T-cell (primary cell): Measurements from ENCODE around the gene RICTOR. TPM values are rescaled to one million over a fixed set of nuclear protein-coding genes. Genes with fewer than 3 reads are reported as not detected.

Experiments used
- ATAC-seq, 4 experiments: fragments of 200-7000 bp in 3 of 4; fragments of 150-1000 bp in 1 of 4; cut with Tn5 transposase; replicated peaks in 1 of 4; 1 replicate in 3 of 4; 2 replicates in 1 of 4; pipeline ENCODE4 v1.10.0; 2021; ENCODE audit warnings: moderate library complexity in 3 of 4, mild to moderate bottlenecking in 2 of 4, moderate number of reproducible peaks in 1 of 4
- CTCF ChIA-PET, 2 donors: fragments of 300-600 bp; sonication (Branson Sonifier 250); formaldehyde crosslinking; loops; one replicate each; lab custom pipeline; 2022; ENCODE audit warnings: antibody characterized with exemption in 2 of 2; lab: Charles Lee
- POLR2A ChIA-PET, 2 donors: fragments of 300-600 bp; sonication (Branson Sonifier 250); formaldehyde crosslinking; loops; one replicate each; lab custom pipeline; 2022; ENCODE audit warnings: antibody characterized with exemption in 2 of 2; lab: Charles Lee
- DNase-seq, 35 experiments: peaks; one replicate each; pipeline versions ENCODE4 v3.0.0 to v3.0.0-alpha.2; 2013 to 2023
- H3K27ac ChIP-seq: one replicate; pipeline ENCODE4 v1.5.1; 2013; ENCODE audit warnings: low read length
- H3K27me3 ChIP-seq, 2 experiments: replicated peaks in 1 of 2; 1 replicate in 1 of 2; 2 replicates in 1 of 2; pipeline versions ENCODE4 v1.6.1 to v1.7.0; 2013; ENCODE audit warnings: low read length in 1 of 2, mixed read lengths in 1 of 2; ENCODE audit not compliant: control insufficient read depth in 2 of 2, insufficient read depth in 2 of 2; ENCODE audit errors: extremely low read depth in 1 of 2
- H3K36me3 ChIP-seq, 2 donors: 1 replicate in 1 of 2; 2 replicates in 1 of 2; pipeline versions ENCODE4 v1.6.1 to v1.7.0; 2013; ENCODE audit warnings: low read length in 1 of 2; ENCODE audit not compliant: control insufficient read depth in 2 of 2, insufficient read depth in 1 of 2; ENCODE audit errors: extremely low read depth in 1 of 2
- H3K4me1 ChIP-seq, 2 experiments: 1 replicate in 1 of 2; 2 replicates in 1 of 2; pipeline versions ENCODE4 v1.6.1 to v1.7.0; 2013; ENCODE audit warnings: low read length in 2 of 2, mixed read lengths in 1 of 2; ENCODE audit not compliant: insufficient read depth in 2 of 2, control insufficient read depth in 1 of 2; ENCODE audit errors: extremely low read depth in 1 of 2
- H3K4me3 ChIP-seq, 2 donors: 1 replicate in 1 of 2; 2 replicates in 1 of 2; pipeline versions ENCODE4 v1.5.1 to v1.7.0; 2013; ENCODE audit warnings: mild to moderate bottlenecking in 2 of 2, low read length in 1 of 2, moderate library complexity in 1 of 2; ENCODE audit not compliant: control insufficient read depth in 1 of 2; ENCODE audit errors: extremely low read depth in 1 of 2
- H3K9me3 ChIP-seq: 2 replicates; pipeline ENCODE4 v1.7.0; 2013
- H3K27ac Mint-ChIP-seq, 2 donors: one replicate each; pipeline ENCODE4 v1.8.0; 2020 to 2021; ENCODE audit warnings: mild to moderate bottlenecking in 2 of 2, mixed read lengths in 2 of 2
- H3K27me3 Mint-ChIP-seq, 2 donors: one replicate each; pipeline ENCODE4 v1.8.0; 2021 to 2022; ENCODE audit warnings: mixed read lengths in 2 of 2
- H3K36me3 Mint-ChIP-seq: one replicate; pipeline ENCODE4 v1.8.0; 2021; ENCODE audit warnings: mixed read lengths
- H3K4me1 Mint-ChIP-seq, 3 donors: one replicate each; pipeline ENCODE4 v1.8.0; 2020 to 2022; ENCODE audit warnings: mixed read lengths in 3 of 3, mild to moderate bottlenecking in 1 of 3
- H3K4me3 Mint-ChIP-seq, 3 donors: one replicate each; pipeline ENCODE4 v1.8.0; 2020 to 2022; ENCODE audit warnings: mild to moderate bottlenecking in 3 of 3, mixed read lengths in 3 of 3, moderate library complexity in 3 of 3
- H3K9me3 Mint-ChIP-seq, 3 donors: one replicate each; pipeline ENCODE4 v1.8.0; 2020 to 2022; ENCODE audit warnings: mixed read lengths in 3 of 3
- WGBS: methylation state at CpG from one replicate; pipeline ENCODE4 v1.1.5; 2013; ENCODE audit warnings: missing lambda C conversion rate; ENCODE audit not compliant: insufficient coverage; 5-methylcytosine and 5-hydroxymethylcytosine counted together
- total RNA-seq, 35 experiments: library from RNA in 6 of 35; stranded (reverse) in 6 of 35; fragments of 120-200 nt in 1 of 35; gene quantifications; one replicate each; pipeline versions ENCODE4 v1.2.1 to v1.2.4 and lab custom pipeline; 2013 to 2026

RICTOR gene
- total RNA-seq, 5 donors from 2014 or later (not counting 1 experiment from before 2014, with no cell fraction given) = 68.5 to 85.8 (median 74.8) TPM

GRCh38 chr5:39062530-39062929 lies 11.7 kb downstream of the RICTOR start:
- ATAC-seq (no peak), DNase-seq (no peak)
- Histone ChIP-seq H3K9me3 (no peaks in the 10 kb centered on the region), H3K4me1 (peaks cover 12 to 26% of the 10 kb centered on the region in 2 experiments), H3K27ac (no peak overlapping the region), H3K4me3 (no peak overlapping the region), H3K27me3 (no peaks in the 10 kb centered on the region), H3K36me3 (peaks cover 8 to 18% of the 10 kb centered on the region in 2 donors)
- Mint-ChIP-seq H3K9me3 (peaks cover 2 to 14% (median 13%) of the 10 kb centered on the region in 3 donors), H3K27ac (peak overlapping the region; percentile 21 to 48), H3K4me1 (peaks cover 79 to 84% (median 81%) of the 10 kb centered on the region in 3 donors), H3K36me3 (peaks cover 25% of the 10 kb centered on the region), H3K4me3 (peak overlapping the region in 2 of 3 donors; percentile 11 to 28), H3K27me3 (no peaks in the 10 kb centered on the region)
- CTCF ChIA-PET = interaction anchor here in 1 of 2 donors (1.5 to 1.8 kb wide), 2 partner anchors 10 to 12 kb away, joined by 3 to 4 read pairs; partner anchors contain the start of gene RICTOR
- POLR2A ChIA-PET = interaction anchor here (0.6 to 1.4 kb wide), 3 partner anchors 11 to 97 kb away, joined by 3 to 4 read pairs (median 4); no protein-coding TSS in a partner anchor

GRCh38 chr5:39062104-39062503 lies 12.1 kb downstream of the RICTOR start:
- H3K27me3 ChIP-seq = no peaks in the 10 kb centered on the region
- CTCF ChIA-PET = interaction anchor here in 1 of 2 donors (1.2 to 1.8 kb wide), 3 partner anchors 10 to 19 kb away, joined by 3 to 4 read pairs (median 4); partner anchors contain the start of gene RICTOR
- peaks cover 12 to 31% of the 10 kb centered on the region in 2 experiments for H3K4me1 ChIP-seq

GRCh38 chr5:39059064-39059463 lies 15.1 kb downstream of the RICTOR start:
- no peaks in the 10 kb centered on the region for H3K27me3 Mint-ChIP-seq
- Histone ChIP-seq H3K36me3 (peaks cover 0 to 3% of the 10 kb centered on the region in 2 donors), H3K9me3 (no peaks in the 10 kb centered on the region), H3K27me3 (no peaks in the 10 kb centered on the region), H3K4me3 (no peak overlapping the region), H3K4me1 (peaks cover 4 to 27% of the 10 kb centered on the region in 2 experiments), H3K27ac (no peak overlapping the region)
- H3K4me1 Mint-ChIP-seq = peaks cover 83 to 89% (median 85%) of the 10 kb centered on the region in 3 donors
- no CpG with 5 or more reads among the region's 2 CpGs for WGBS
- no peaks in the 10 kb centered on the region for H3K9me3 Mint-ChIP-seq
- H3K36me3 Mint-ChIP-seq = peaks cover 15% of the 10 kb centered on the region
- CTCF ChIA-PET = no interaction called here
- ATAC-seq (peak in 1 of 4 experiments; percentile 45), DNase-seq (no peak)
- H3K4me3 Mint-ChIP-seq = peak overlapping the region in 2 of 3 donors; percentile 62 to 69
- POLR2A ChIA-PET = no interaction called here
- H3K27ac Mint-ChIP-seq = peak overlapping the region; percentile 58 to 62

More at GRCh38 chr5:39062104-39062503, 12.1 kb downstream of the RICTOR start:
- Mint-ChIP-seq H3K9me3 (peaks cover 0 to 10% (median 9%) of the 10 kb centered on the region in 3 donors), H3K27me3 (no peaks in the 10 kb centered on the region), H3K36me3 (peaks cover 20% of the 10 kb centered on the region), H3K4me3 (no peak overlapping the region), H3K27ac (no peak overlapping the region), H3K4me1 (peaks cover 78 to 83% (median 80%) of the 10 kb centered on the region in 3 donors)
- DNase-seq (no peak), ATAC-seq (no peak)
- Histone ChIP-seq H3K4me3 (no peak overlapping the region), H3K36me3 (peaks cover 8 to 15% of the 10 kb centered on the region in 2 donors), H3K9me3 (no peaks in the 10 kb centered on the region), H3K27ac (no peak overlapping the region)
- WGBS = no CpG with 5 or more reads among the region's 3 CpGs
- POLR2A ChIA-PET = interaction anchor here (0.5 to 1.4 kb wide), 5 partner anchors 10 to 97 kb away, joined by 3 to 7 read pairs (median 4); no protein-coding TSS in a partner anchor

GRCh38 chr5:39058178-39058921 lies 15.8 kb downstream of the RICTOR start:
- DNase-seq (no peak), ATAC-seq (no peak)
- peaks cover 0 to 3% of the 10 kb centered on the region in 2 donors for H3K36me3 ChIP-seq
- ChIA-PET POLR2A (no interaction called here), CTCF (no interaction called here)
- peaks cover 4 to 26% of the 10 kb centered on the region in 2 experiments for H3K4me1 ChIP-seq
- peak overlapping the region; percentile 62 to 69 (median 65) for H3K4me3 Mint-ChIP-seq
- no peaks in the 10 kb centered on the region for H3K9me3 Mint-ChIP-seq
- H3K27ac ChIP-seq = peak overlapping the region; percentile 11
- peaks cover 82 to 87% (median 83%) of the 10 kb centered on the region in 3 donors for H3K4me1 Mint-ChIP-seq
- H3K27me3 ChIP-seq = no peaks in the 10 kb centered on the region
- H3K27me3 Mint-ChIP-seq = no peaks in the 10 kb centered on the region
- H3K36me3 Mint-ChIP-seq = peaks cover 15% of the 10 kb centered on the region
- WGBS = no CpG with 5 or more reads among the region's 2 CpGs
- peak overlapping the region; percentile 5 to 58 for H3K27ac Mint-ChIP-seq
- H3K9me3 ChIP-seq = no peaks in the 10 kb centered on the region
- peak overlapping the region in 1 of 2 donors; percentile 3 for H3K4me3 ChIP-seq

- ATAC-seq (no peak), DNase-seq (no peak)
- ChIA-PET CTCF (no interaction called here), POLR2A (interaction anchor here in 1 of 2 donors (0.8 kb wide), 1 partner anchor 14 kb away, joined by 5 read pairs; no protein-coding TSS in a partner anchor)
- Histone ChIP-seq H3K36me3 (peaks cover 0 to 3% of the 10 kb centered on the region in 2 donors), H3K27ac (peak overlapping the region; percentile 11), H3K4me1 (peaks cover 4 to 26% of the 10 kb centered on the region in 2 experiments), H3K9me3 (no peaks in the 10 kb centered on the region), H3K27me3 (no peaks in the 10 kb centered on the region), H3K4me3 (peak overlapping the region in 1 of 2 donors; percentile 3)
- Mint-ChIP-seq H3K27ac (no peak overlapping the region), H3K4me3 (peak overlapping the region; percentile 62 to 69 (median 65)), H3K27me3 (no peaks in the 10 kb centered on the region), H3K4me1 (peaks cover 82 to 85% (median 83%) of the 10 kb centered on the region in 3 donors), H3K36me3 (peaks cover 15% of the 10 kb centered on the region), H3K9me3 (no peaks in the 10 kb centered on the region)
- no CpG with 5 or more reads among the region's 2 CpGs for WGBS
Measured at GRCh38 chr5:39057734-39058133, 16.5 kb downstream of the RICTOR start.

GRCh38 chr5:39055768-39056398 lies 18.3 kb downstream of the RICTOR start:
- peaks cover 0 to 3% of the 10 kb centered on the region in 2 donors for H3K36me3 ChIP-seq
- POLR2A ChIA-PET = no interaction called here
- H3K27me3 ChIP-seq = no peaks in the 10 kb centered on the region
- H3K9me3 Mint-ChIP-seq = no peaks in the 10 kb centered on the region
- H3K27ac Mint-ChIP-seq = peak overlapping the region in 1 of 2 donors; percentile 57
- ATAC-seq (no peak), DNase-seq (no peak)
- no peak overlapping the region for H3K27ac ChIP-seq
- H3K4me3 Mint-ChIP-seq = no peak overlapping the region
- peaks cover 74 to 82% (median 79%) of the 10 kb centered on the region in 3 donors for H3K4me1 Mint-ChIP-seq
- no CpG with 5 or more reads among the region's 5 CpGs for WGBS
- no peak overlapping the region for H3K4me3 ChIP-seq
- CTCF ChIA-PET = no interaction called here
- H3K4me1 ChIP-seq = peaks cover 4 to 26% of the 10 kb centered on the region in 2 experiments
- peaks cover 20% of the 10 kb centered on the region for H3K36me3 Mint-ChIP-seq
- no peaks in the 10 kb centered on the region for H3K27me3 Mint-ChIP-seq
- no peaks in the 10 kb centered on the region for H3K9me3 ChIP-seq
